Heart left ventricle (tissue), 16 donors: ENCODE results near the gene LDLRAD1. TPM values are rescaled to one million over a fixed set of nuclear protein-coding genes. Genes with fewer than 3 reads are reported as not detected.

Experiments
- ATAC-seq, 4 donors: fragments of 200-7000 bp; cut with Tn5 transposase; one replicate each; pipeline ENCODE4 v1.9.1; 2020 to 2022; ENCODE audit warnings: moderate library complexity in 4 of 4, mild to moderate bottlenecking in 3 of 4, moderate number of reproducible peaks in 1 of 4
- DNase-seq, 5 donors: peaks; one replicate each; pipeline ENCODE4 v3.0.0-alpha.2; 2020
- H3K27ac ChIP-seq, 12 donors: fragments of 200-600 bp; sonication (generic) in 4 of 12; one replicate each; pipeline versions ENCODE4 v1.5.0 to v1.8.0; 2016 to 2022; ENCODE audit warnings: mild to moderate bottlenecking in 2 of 12
- H3K27me3 ChIP-seq, 9 donors: fragments of 200-600 bp; sonication (generic) in 2 of 9; one replicate each; pipeline versions ENCODE4 v1.5.1 to v1.8.0; 2016 to 2022; ENCODE audit warnings: mild to moderate bottlenecking in 3 of 9
- H3K36me3 ChIP-seq, 9 donors: fragments of 200-600 bp; sonication (generic) in 2 of 9; one replicate each; pipeline versions ENCODE4 v1.5.0 to v1.8.0; 2018 to 2022; ENCODE audit warnings: mild to moderate bottlenecking in 2 of 9
- H3K4me1 ChIP-seq, 12 donors: fragments of 200-600 bp; sonication (generic) in 4 of 12; one replicate each; pipeline versions ENCODE4 v1.5.0 to v1.8.0; 2016 to 2022; ENCODE audit warnings: mild to moderate bottlenecking in 3 of 12
- H3K4me3 ChIP-seq, 12 donors: fragments of 200-600 bp; sonication (generic) in 4 of 12; one replicate each; pipeline versions ENCODE4 v1.5.0 to v1.8.0; 2017 to 2022; ENCODE audit warnings: mild to moderate bottlenecking in 9 of 12, moderate library complexity in 4 of 12
- H3K9me3 ChIP-seq, 12 donors: fragments of 200-600 bp; sonication (generic) in 4 of 12; one replicate each; pipeline versions ENCODE4 v1.5.0 to v1.8.0; 2016 to 2022; ENCODE audit warnings: mild to moderate bottlenecking in 1 of 12
- POLR2A ChIP-seq, 2 donors: fragments of 450-650 bp; IDR thresholded peaks; one replicate each; pipeline ENCODE4 v1.6.1; 2017; ENCODE audit warnings: antibody characterized with exemption in 2 of 2, mild to moderate bottlenecking in 2 of 2, moderate library complexity in 2 of 2
- WGBS, 4 donors: extraction: QIAGEN DNeasy Blood & Tissue Kit in 2 of 4; methylation state at CpG; one replicate each; pipeline versions ENCODE4 v1.1.5 to v1.1.7; 2013 to 2018; 5-methylcytosine and 5-hydroxymethylcytosine counted together
- intact Hi-C, 10 donors: fragments of 100-400 bp; cut with DNase I; formaldehyde crosslinking; loops; one replicate each; pipeline versions ENCODE4 v1.11.1 to v1.14.2; 2022
- polyA plus RNA-seq, 2 donors: library from polyadenylated mRNA; stranded (reverse); fragments of 200-250 nt; gene quantifications; one replicate each; pipeline ENCODE4 v1.2.3, GENCODE V29; 2013
- total RNA-seq, 9 donors: library from RNA; depleted of rRNA in 2 of 9; stranded (reverse); fragments of >200 nt in 2 of 9; fragmentation: NEBNext Ultra II Directional in 3 of 9; extraction: Animal tissue kit (Norgen Biotek cat#: 25700) in 3 of 9; gene quantifications; one replicate each; pipeline versions ENCODE4 v1.1.0 to v1.2.4, GENCODE V29; 2016 to 2023
- TF ChIP-seq, protein P1 (sequence below), 12 donors: fragments of 200-600 bp; sonication (generic) in 4 of 12; IDR thresholded peaks; one replicate each; pipeline versions ENCODE4 v1.5.0 to v1.8.0; 2018 to 2022; ENCODE audit warnings: antibody characterized with exemption in 12 of 12, mild to moderate bottlenecking in 5 of 12
- donor health status: ischemic (EF 13 %, LVEDD 7.1; RV severe dilation, severe dysfunction).
- donor health status: healthy with polysubstance abuse.
- donor health status: DM: no; HTN: yes; CAD: no.
- donor health status: DM: no; HTN: no; CAD: no.
- donor health status: ischemic (EF 25% LVEDD 6.9; RV normal size, moderate dysfunction).
- donor health status: ischemic (EF 25% LVEDD 5.7; RV mildly dilated, moderate dysfunction).
- donor health status: healthy.
- donor health status: DM: yes; HTN: yes; CAD: no.
- donor health status: ischemic (EF 35%, LVEDD 5.7; RV mildly dilated, moderate dysfunction).
- donor health status: nonischemic (EF 11% LVEDD 7.7; RV severe dilation, severe dysfunction).
- donor health status: DM: yes; HTN: yes; CAD: no.
- donor health status: PGD.
- donor health status: ischemic (EF 29% LVEDD 5.4; RV normal size, mild dysfunction).
- donor health status: nonischemic (EF 23%, LVEDD 6.1; RV moderate dilation, normal function).

Gene LDLRAD1
- total and polyA plus RNA-seq, 11 donors, result not detected

GRCh38 chr1:54047384-54048305 lies 29.7 kb upstream of the LDLRAD1 start:
- TF ChIP-seq, protein P1, sequence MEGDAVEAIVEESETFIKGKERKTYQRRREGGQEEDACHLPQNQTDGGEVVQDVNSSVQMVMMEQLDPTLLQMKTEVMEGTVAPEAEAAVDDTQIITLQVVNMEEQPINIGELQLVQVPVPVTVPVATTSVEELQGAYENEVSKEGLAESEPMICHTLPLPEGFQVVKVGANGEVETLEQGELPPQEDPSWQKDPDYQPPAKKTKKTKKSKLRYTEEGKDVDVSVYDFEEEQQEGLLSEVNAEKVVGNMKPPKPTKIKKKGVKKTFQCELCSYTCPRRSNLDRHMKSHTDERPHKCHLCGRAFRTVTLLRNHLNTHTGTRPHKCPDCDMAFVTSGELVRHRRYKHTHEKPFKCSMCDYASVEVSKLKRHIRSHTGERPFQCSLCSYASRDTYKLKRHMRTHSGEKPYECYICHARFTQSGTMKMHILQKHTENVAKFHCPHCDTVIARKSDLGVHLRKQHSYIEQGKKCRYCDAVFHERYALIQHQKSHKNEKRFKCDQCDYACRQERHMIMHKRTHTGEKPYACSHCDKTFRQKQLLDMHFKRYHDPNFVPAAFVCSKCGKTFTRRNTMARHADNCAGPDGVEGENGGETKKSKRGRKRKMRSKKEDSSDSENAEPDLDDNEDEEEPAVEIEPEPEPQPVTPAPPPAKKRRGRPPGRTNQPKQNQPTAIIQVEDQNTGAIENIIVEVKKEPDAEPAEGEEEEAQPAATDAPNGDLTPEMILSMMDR (IDR thresholded peaks at IDR 0.05), result no peak
- TF ChIP-seq POLR2A (IDR thresholded peaks at IDR 0.05), result no peak
- Histone ChIP-seq H3K36me3 (peaks cover 0 to 30% (median 14%) of the 10 kb centered on the region in 9 donors), H3K27me3 (no peaks in the 10 kb centered on the region), H3K27ac (no peak overlapping the region), H3K9me3 (no peaks in the 10 kb centered on the region), H3K4me3 (no peak overlapping the region), H3K4me1 (peaks cover 0 to 71% (median 59%) of the 10 kb centered on the region in 12 donors)
- intact Hi-C loops, result no loop called here
- no peak for DNase-seq
- ATAC-seq, result no peak
- WGBS, 4 donors, result 73 to 78% (median 73%) methylated on average over 5 of the region's 5 CpGs

GRCh38 chr1:54046671-54047383 lies 28.8 kb upstream of the LDLRAD1 start:
- peaks cover 0 to 70% (median 55%) of the 10 kb centered on the region in 12 donors for H3K4me1 ChIP-seq
- intact Hi-C loops, result no loop called here
- H3K27ac ChIP-seq, result no peak overlapping the region
- no peak for ATAC-seq
- no peaks in the 10 kb centered on the region for H3K9me3 ChIP-seq
- H3K36me3 ChIP-seq, result peaks cover 0 to 38% (median 22%) of the 10 kb centered on the region in 9 donors
- no peak for DNase-seq
- H3K4me3 ChIP-seq, result no peak overlapping the region
- TF ChIP-seq, protein P1 (IDR thresholded peaks at IDR 0.05), result no peak
- TF ChIP-seq POLR2A (IDR thresholded peaks at IDR 0.05), result no peak
- WGBS, 4 donors, result 64 to 73% (median 67%) methylated on average over 7 of the region's 7 CpGs
- H3K27me3 ChIP-seq, result no peaks in the 10 kb centered on the region

DNA sequence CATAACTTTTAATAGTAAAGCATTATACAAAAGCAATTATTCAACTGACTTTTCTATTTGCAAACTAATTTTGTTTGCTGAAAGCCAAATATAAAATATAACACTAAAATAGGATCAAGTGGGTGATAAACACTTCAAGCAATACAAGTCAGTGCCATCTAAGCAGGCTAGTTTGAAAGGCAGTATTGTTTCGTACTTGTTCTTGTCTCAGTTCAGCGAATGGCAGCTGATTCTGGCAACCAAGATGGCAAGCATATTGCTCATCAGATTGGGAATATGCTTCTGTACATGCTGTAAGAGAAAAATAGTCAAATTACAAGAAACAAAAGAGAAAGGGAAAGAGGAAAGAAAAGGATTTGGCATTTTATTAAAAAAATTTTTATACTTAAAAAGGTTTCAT lies 27.5 kb upstream of the LDLRAD1 start:
- H3K9me3 ChIP-seq, result no peaks in the 10 kb centered on the region
- DNase-seq (no peak), ATAC-seq (no peak)
- no peak overlapping the region for H3K4me3 ChIP-seq
- peaks cover 0 to 51% (median 36%) of the 10 kb centered on the region in 9 donors for H3K36me3 ChIP-seq
- H3K27me3 ChIP-seq, result no peaks in the 10 kb centered on the region
- TF ChIP-seq POLR2A (IDR thresholded peaks at IDR 0.05), result no peak
- TF ChIP-seq, protein P1 (IDR thresholded peaks at IDR 0.05), result no peak
- H3K4me1 ChIP-seq, result peaks cover 0 to 57% (median 42%) of the 10 kb centered on the region in 12 donors
- intact Hi-C loops, result no loop called here
- WGBS, 4 donors, result 67 to 74% (median 71%) methylated on average over 2 of the region's 2 CpGs
- H3K27ac ChIP-seq, result no peak overlapping the region

DNA sequence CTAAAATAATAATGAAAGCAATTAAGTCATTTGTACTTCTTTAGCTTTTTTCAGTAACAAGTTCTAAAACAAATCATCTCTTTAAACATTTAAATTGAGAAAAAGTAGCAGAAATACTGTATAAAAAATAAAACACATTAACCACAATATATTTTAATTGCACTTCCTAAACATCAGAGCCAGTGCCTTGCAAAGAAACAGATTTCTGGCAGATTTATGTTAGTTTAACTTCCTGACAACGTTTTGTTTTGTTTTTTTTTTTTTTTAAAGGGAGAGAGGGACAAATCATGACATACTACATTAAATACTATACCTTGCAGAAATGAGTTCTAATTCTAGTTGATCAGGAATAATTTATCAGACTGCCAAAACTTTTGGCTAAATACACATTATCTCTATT lies 23.8 kb upstream of the LDLRAD1 start:
- no peak overlapping the region for H3K4me3 ChIP-seq
- no peak overlapping the region for H3K27ac ChIP-seq
- H3K27me3 ChIP-seq, result no peaks in the 10 kb centered on the region
- WGBS, 4 donors, result 16 to 23% (median 19%) methylated on average over 1 of the region's 1 CpG
- H3K4me1 ChIP-seq, result peaks cover 0 to 24% (median 9%) of the 10 kb centered on the region in 12 donors
- H3K36me3 ChIP-seq, result peaks cover 0 to 86% (median 72%) of the 10 kb centered on the region in 9 donors
- ATAC-seq (no peak), DNase-seq (no peak)
- no peaks in the 10 kb centered on the region for H3K9me3 ChIP-seq
- intact Hi-C loops, result no loop called here
- TF ChIP-seq, protein P1 (IDR thresholded peaks at IDR 0.05), result no peak
- TF ChIP-seq POLR2A (IDR thresholded peaks at IDR 0.05), result no peak
